HepG2 (cell line): ENCODE data around the gene ZNF383. TPM values are rescaled to one million over a fixed set of nuclear protein-coding genes. Genes with fewer than 3 reads are reported as not detected.

Source experiments
- BRCA1 ChIP-seq: sonication (generic); formaldehyde crosslinking; IDR thresholded peaks from 2 replicates; pipeline ENCODE4 v1.4.0; 2020; ENCODE audit warnings: missing genetic modification reagents
- CBX2 ChIP-seq, 2 experiments: fragments of 200-600 bp in 1 of 2; sonication (generic); formaldehyde crosslinking in 1 of 2; IDR thresholded peaks; 2 replicates each; pipeline versions ENCODE4 v1.7.0 to v1.8.1; 2018 to 2022; ENCODE audit warnings: low read depth in 2 of 2, low read length in 1 of 2, mild to moderate bottlenecking in 1 of 2, missing genetic modification reagents in 1 of 2
- E2F1 ChIP-seq: sonication (generic); formaldehyde crosslinking; IDR thresholded peaks from 2 replicates; pipeline ENCODE4 v1.5.0; 2020; ENCODE audit warnings: missing genetic modification reagents
- JUND ChIP-seq: sonication (generic); formaldehyde crosslinking; IDR thresholded peaks from 2 replicates; pipeline ENCODE4 v1.8.0; 2022; ENCODE audit warnings: mild to moderate bottlenecking, missing genetic modification reagents
- MAZ ChIP-seq, 2 experiments: sonication (generic) in 1 of 2; formaldehyde crosslinking in 1 of 2; IDR thresholded peaks; 2 replicates each; pipeline versions ENCODE4 v1.5.0 to v1.6.1; 2012 to 2020; ENCODE audit warnings: low read depth in 2 of 2, mild to moderate bottlenecking in 2 of 2, borderline replicate concordance in 1 of 2, improper control_type of control experiment in 1 of 2, low read length in 1 of 2, missing genetic modification reagents in 1 of 2, moderate library complexity in 1 of 2
- NFKBIZ ChIP-seq: IDR thresholded peaks from 2 replicates; pipeline ENCODE4 v1.6.1; 2018; ENCODE audit warnings: missing genetic modification reagents, missing compliant biosample characterization
- NR2F6 ChIP-seq, 2 experiments: IDR thresholded peaks; 2 replicates each; pipeline ENCODE4 v1.6.1; 2016; ENCODE audit warnings: antibody characterized with exemption in 1 of 2, mild to moderate bottlenecking in 1 of 2
- PCBP1 ChIP-seq: fragments of 200-400 bp; formaldehyde crosslinking; IDR thresholded peaks from 2 replicates; pipeline ENCODE4 v1.6.1; 2017; ENCODE audit warnings: mild to moderate bottlenecking, low read depth, low read length, borderline replicate concordance
- PPARG ChIP-seq: conservative IDR thresholded peaks from 2 replicates; pipeline ENCODE4 v1.6.1; 2016; ENCODE audit warnings: missing biosample characterization, missing genetic modification reagents
- PRMT3 ChIP-seq: sonication (generic); formaldehyde crosslinking; IDR thresholded peaks from 2 replicates; pipeline ENCODE4 v1.8.1; 2022; ENCODE audit warnings: low read depth, mild to moderate bottlenecking, moderate library complexity, missing genetic modification reagents, borderline replicate concordance
- SMARCE1 ChIP-seq: fragments of 450-650 bp; IDR thresholded peaks from 2 replicates; pipeline ENCODE4 v1.6.1; 2017; ENCODE audit warnings: borderline replicate concordance
- SNAPC2 ChIP-seq: sonication (generic); formaldehyde crosslinking; IDR thresholded peaks from 2 replicates; pipeline ENCODE4 v1.8.1; 2022; ENCODE audit warnings: mild to moderate bottlenecking, missing genetic modification reagents
- TEAD3 ChIP-seq: optimal IDR thresholded peaks from 2 replicates; pipeline ENCODE3; 2016; ENCODE audit warnings: borderline replicate concordance
- THAP11 ChIP-seq: IDR thresholded peaks from 2 replicates; pipeline ENCODE4 v1.6.1; 2016; ENCODE audit warnings: missing biosample characterization, missing genetic modification reagents
- YEATS4 ChIP-seq: sonication (generic); formaldehyde crosslinking; IDR thresholded peaks from 2 replicates; pipeline ENCODE4 v1.4.0; 2020; ENCODE audit warnings: missing genetic modification reagents, borderline replicate concordance
- ZFAT ChIP-seq: sonication (generic); formaldehyde crosslinking; conservative IDR thresholded peaks from 2 replicates; pipeline ENCODE4 v1.8.1; 2023; ENCODE audit warnings: missing genetic modification reagents, inconsistent platforms
- ZNF274 ChIP-seq: sonication (generic); formaldehyde crosslinking; IDR thresholded peaks from 2 replicates; pipeline ENCODE4 v1.5.1; 2020; ENCODE audit warnings: mild to moderate bottlenecking, missing genetic modification reagents
- ZNF558 ChIP-seq: sonication (generic); formaldehyde crosslinking; IDR thresholded peaks from 2 replicates; pipeline ENCODE4 v1.9.0; 2022; ENCODE audit warnings: mild to moderate bottlenecking, missing genetic modification reagents, borderline replicate concordance
- ZNF607 ChIP-seq: sonication (generic); formaldehyde crosslinking; IDR thresholded peaks from 2 replicates; pipeline ENCODE4 v1.5.1; 2020; ENCODE audit warnings: missing genetic modification reagents, mild to moderate bottlenecking, borderline replicate concordance
- ZNF687 ChIP-seq: sonication (generic); formaldehyde crosslinking; IDR thresholded peaks from 2 replicates; pipeline ENCODE4 v1.5.1; 2020; ENCODE audit warnings: mild to moderate bottlenecking, missing genetic modification reagents, moderate library complexity
- ZNF746 ChIP-seq: sonication (generic); formaldehyde crosslinking; IDR thresholded peaks from 2 replicates; pipeline ENCODE4 v1.8.0; 2022; ENCODE audit warnings: mild to moderate bottlenecking, missing genetic modification reagents
- ZNF800 ChIP-seq: sonication (generic); formaldehyde crosslinking; IDR thresholded peaks from 2 replicates; pipeline ENCODE4 v1.4.0; 2020; ENCODE audit warnings: missing genetic modification reagents
- polyA plus RNA-seq, 8 experiments: library from polyadenylated mRNA; depleted of rRNA in 3 of 8; stranded (reverse) in 7 of 8; unstranded in 1 of 8; fragments of >200 nt; fragmentation: Illumina TruSeq in 4 of 8; extraction: Trizol in 4 of 8; gene quantifications; 2 replicates each; pipeline versions ENCODE4 v1.2.1 to v1.2.3, GENCODE V29; 2011 to 2016; ENCODE audit warnings: low read depth in 4 of 8, missing spikeins in 1 of 8, mixed read lengths in 1 of 8; ENCODE audit not compliant: insufficient read depth in 1 of 8
- total RNA-seq, 5 experiments: library from RNA; depleted of rRNA; stranded (reverse); fragments of >200 nt; fragmentation: Illumina TruSeq; extraction: Trizol; gene quantifications; 2 replicates each; pipeline ENCODE4 v1.2.3, GENCODE V29; 2016; ENCODE audit warnings: low read depth in 1 of 5

Gene ZNF383
- total and polyA plus RNA-seq, 2 of the 13 experiments (the other 11 are each of a cell fraction or from before 2014, with no cell fraction given), result 2.6 to 4.1 TPM

GRCh38 chr19:37217775-37218591 lies at the start of gene ZNF383 (continued):
- TF ChIP-seq CBX2 (IDR thresholded peaks at IDR 0.05; ENCODE audit: low read depth, low read length) (no peak), CBX2 (CRISPR knock-in tag; IDR thresholded peaks at IDR 0.05; ENCODE audit: low read depth) (no peak), MAZ (IDR thresholded peaks at IDR 0.05; ENCODE audit: borderline replicate concordance, low read depth, low read length) (no peak), MAZ (CRISPR knock-in tag; IDR thresholded peaks at IDR 0.05; ENCODE audit: low read depth) (0 out of 2 replicates have a peak, but pooled peaks have one; percentile 48), JUND (no peak), ZNF607 (peak; percentile 62; the same call in 1 of the 2 replicates), PRMT3 (CRISPR knock-in tag) (no peak), NFKBIZ (CRISPR knock-in tag) (no peak), SMARCE1 (no peak), PCBP1 (0 out of 2 replicates have a peak, but pooled peaks have one; percentile 62), SNAPC2 (CRISPR knock-in tag) (peak; percentile 84; the same call in 1 of the 2 replicates), ZNF558 (CRISPR knock-in tag) (peak; percentile 76; the same call in 1 of the 2 replicates), ZNF274 (peak; percentile 72; the same call in 1 of the 2 replicates), THAP11 (CRISPR knock-in tag) (peak; percentile 97), BRCA1 (no peak), NR2F6 (IDR thresholded peaks at IDR 0.05) (no peak), NR2F6 (CRISPR knock-in tag; IDR thresholded peaks at IDR 0.05) (no peak), ZNF746 (CRISPR knock-in tag) (no peak; the same call in 1 of the 2 replicates), ZNF800 (no peak), E2F1 (CRISPR knock-in tag) (no peak), PPARG (CRISPR knock-in tag) (no peak), ZFAT (CRISPR knock-in tag) (no peak), ZNF687 (CRISPR knock-in tag) (peak; percentile 85), TEAD3 (CRISPR knock-in tag) (peak; percentile 50), YEATS4 (CRISPR knock-in tag) (peak; percentile 39; the same call in 1 of the 2 replicates)
